OCI-LY1 (cell line): ENCODE data around the gene PVRIG.
"Not testable (repeated sequence)": the region's sequence is repeated elsewhere in the genome, so short reads cannot be mapped to it uniquely, and the experiment has no call there.

Experiments used
- H2AFZ ChIP-seq: fragments of 200-600 bp; sonication (generic), shearing (Covaris generic); 2 replicates; pipeline ENCODE4 v1.6.0; 2014; ENCODE audit warnings: antibody characterized with exemption, mild to moderate bottlenecking, low read length
- H3F3A ChIP-seq: fragments of 200-600 bp; sonication (generic), shearing (Covaris generic); 2 replicates; pipeline ENCODE4 v1.6.0; 2014; ENCODE audit warnings: mild to moderate bottlenecking, antibody characterized with exemption, low read length, moderate library complexity; ENCODE audit not compliant: insufficient read depth
- H3K27ac ChIP-seq: fragments of 200-600 bp; sonication (generic); 2 replicates; pipeline ENCODE4 v1.5.1; 2014; ENCODE audit warnings: low read length, mixed run types, mild to moderate bottlenecking, low read depth; ENCODE audit not compliant: poor library complexity, severe bottlenecking
- H3K27me3 ChIP-seq: fragments of 200-600 bp; sonication (generic); 2 replicates; pipeline ENCODE4 v1.6.0; 2014; ENCODE audit warnings: antibody characterized with exemption, mild to moderate bottlenecking, low read length, moderate library complexity; ENCODE audit not compliant: insufficient read depth
- H3K36me3 ChIP-seq: fragments of 200-600 bp; sonication (generic); 2 replicates; pipeline ENCODE4 v1.6.1; 2014; ENCODE audit warnings: mild to moderate bottlenecking, antibody characterized with exemption, low read length, moderate library complexity, mixed read lengths; ENCODE audit not compliant: insufficient read depth
- H3K4me1 ChIP-seq: fragments of 200-600 bp; sonication (generic); 2 replicates; pipeline ENCODE4 v1.5.1; 2014; ENCODE audit warnings: mild to moderate bottlenecking, low read length, moderate library complexity; ENCODE audit not compliant: insufficient read depth, severe bottlenecking
- H3K4me2 ChIP-seq: fragments of 200-600 bp; sonication (generic), shearing (Covaris generic); 2 replicates; pipeline ENCODE4 v1.6.1; 2014; ENCODE audit warnings: low read length
- H3K4me3 ChIP-seq: fragments of 200-600 bp; sonication (generic); 2 replicates; pipeline ENCODE4 v1.5.1; 2014; ENCODE audit warnings: low read length, low read depth, mild to moderate bottlenecking, mixed read lengths; ENCODE audit not compliant: poor library complexity, severe bottlenecking
- H3K79me2 ChIP-seq: fragments of 200-600 bp; shearing (Covaris generic); 2 replicates; pipeline ENCODE4 v1.6.1; 2016; ENCODE audit warnings: mixed run types, low read length, mixed read lengths; ENCODE audit not compliant: insufficient read depth
- H3K9ac ChIP-seq: fragments of 200-600 bp; sonication (generic), shearing (Covaris generic); 2 replicates; pipeline ENCODE4 v1.6.1; 2014; ENCODE audit warnings: mild to moderate bottlenecking, low read length, mixed read lengths
- H3K9me2 ChIP-seq: fragments of 200-600 bp; sonication (generic), shearing (Covaris generic); 2 replicates; pipeline ENCODE4 v1.6.1; 2014; ENCODE audit warnings: low read depth, mild to moderate bottlenecking, low read length, mixed read lengths
- H3K9me3 ChIP-seq: fragments of 200-600 bp; shearing (Covaris generic); 2 replicates; pipeline ENCODE4 v1.6.1; 2014; ENCODE audit warnings: low read length, mixed read lengths
- H4K20me1 ChIP-seq: fragments of 200-600 bp; sonication (generic), shearing (Covaris generic); 2 replicates; pipeline ENCODE4 v1.6.0; 2016; ENCODE audit warnings: mild to moderate bottlenecking, low read length; ENCODE audit not compliant: insufficient read depth
- EZH2 ChIP-seq: fragments of 200-600 bp; sonication (generic), shearing (Covaris generic); IDR thresholded peaks from 2 replicates; pipeline ENCODE4 v1.8.0; 2017; ENCODE audit warnings: borderline replicate concordance, mixed run types, mild to moderate bottlenecking, antibody characterized with exemption, low read length, moderate library complexity, mixed read lengths
- TF ChIP-seq, protein P1 (sequence below): fragments of 200-600 bp; sonication (generic), shearing (Covaris generic); IDR thresholded peaks from 2 replicates; pipeline ENCODE4 v1.5.1; 2017; ENCODE audit warnings: mild to moderate bottlenecking, antibody characterized with exemption, low read length, moderate library complexity, mixed read lengths

PVRIG gene

DNA sequence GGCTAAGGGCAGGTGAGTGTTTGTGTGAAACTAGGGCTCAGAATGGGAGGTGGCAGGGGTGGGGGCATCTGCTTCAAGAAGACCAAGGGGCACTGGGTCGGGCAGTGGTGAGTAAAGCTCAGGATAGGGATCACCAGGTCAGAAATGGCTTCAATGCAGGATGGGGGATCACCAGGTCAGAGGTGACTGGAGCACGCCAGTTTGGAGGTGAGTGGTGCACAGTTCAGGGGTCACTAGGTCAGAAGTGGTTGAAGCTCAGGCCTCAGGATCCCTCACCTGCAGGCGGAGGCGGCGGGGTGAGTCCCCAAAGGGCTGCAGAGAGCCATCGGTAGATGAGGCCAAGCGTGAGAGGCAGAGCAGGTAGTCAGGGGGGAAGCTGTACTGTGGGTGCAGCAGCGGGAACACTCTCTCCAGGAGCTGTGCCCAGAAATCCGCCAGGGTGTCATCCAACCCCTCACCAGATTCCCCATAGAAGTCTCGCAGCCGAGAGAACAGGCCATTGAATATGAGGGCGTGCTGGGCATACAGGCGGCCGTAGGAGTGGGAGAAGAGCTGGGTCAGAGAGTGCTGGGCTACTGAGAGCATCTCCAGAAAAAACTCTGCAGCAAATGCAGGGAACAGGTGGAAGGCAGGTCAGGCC lies 44.3 kb upstream of the PVRIG start:
- H3F3A ChIP-seq = no peaks in the 10 kb centered on the region; the same call in 1 of the 2 replicates
- no peak overlapping the region for H2AFZ ChIP-seq
- no peak overlapping the region for H3K9ac ChIP-seq
- no peak for TF ChIP-seq EZH2
- TF ChIP-seq, protein P1, sequence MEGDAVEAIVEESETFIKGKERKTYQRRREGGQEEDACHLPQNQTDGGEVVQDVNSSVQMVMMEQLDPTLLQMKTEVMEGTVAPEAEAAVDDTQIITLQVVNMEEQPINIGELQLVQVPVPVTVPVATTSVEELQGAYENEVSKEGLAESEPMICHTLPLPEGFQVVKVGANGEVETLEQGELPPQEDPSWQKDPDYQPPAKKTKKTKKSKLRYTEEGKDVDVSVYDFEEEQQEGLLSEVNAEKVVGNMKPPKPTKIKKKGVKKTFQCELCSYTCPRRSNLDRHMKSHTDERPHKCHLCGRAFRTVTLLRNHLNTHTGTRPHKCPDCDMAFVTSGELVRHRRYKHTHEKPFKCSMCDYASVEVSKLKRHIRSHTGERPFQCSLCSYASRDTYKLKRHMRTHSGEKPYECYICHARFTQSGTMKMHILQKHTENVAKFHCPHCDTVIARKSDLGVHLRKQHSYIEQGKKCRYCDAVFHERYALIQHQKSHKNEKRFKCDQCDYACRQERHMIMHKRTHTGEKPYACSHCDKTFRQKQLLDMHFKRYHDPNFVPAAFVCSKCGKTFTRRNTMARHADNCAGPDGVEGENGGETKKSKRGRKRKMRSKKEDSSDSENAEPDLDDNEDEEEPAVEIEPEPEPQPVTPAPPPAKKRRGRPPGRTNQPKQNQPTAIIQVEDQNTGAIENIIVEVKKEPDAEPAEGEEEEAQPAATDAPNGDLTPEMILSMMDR = no peak
- no peak overlapping the region for H3K4me3 ChIP-seq
- no peaks in the 10 kb centered on the region; the same call in 1 of the 2 replicates for H3K36me3 ChIP-seq
- H4K20me1 ChIP-seq = no peaks in the 10 kb centered on the region
- H3K79me2 ChIP-seq = no peaks in the 10 kb centered on the region
- no peak overlapping the region for H3K27ac ChIP-seq
- H3K4me2 ChIP-seq = no peak overlapping the region
- peaks cover 7% of the 10 kb centered on the region for H3K27me3 ChIP-seq
- no peaks in the 10 kb centered on the region for H3K9me2 ChIP-seq
- no peaks in the 10 kb centered on the region for H3K9me3 ChIP-seq
- peaks cover 30% of the 10 kb centered on the region for H3K4me1 ChIP-seq

DNA sequence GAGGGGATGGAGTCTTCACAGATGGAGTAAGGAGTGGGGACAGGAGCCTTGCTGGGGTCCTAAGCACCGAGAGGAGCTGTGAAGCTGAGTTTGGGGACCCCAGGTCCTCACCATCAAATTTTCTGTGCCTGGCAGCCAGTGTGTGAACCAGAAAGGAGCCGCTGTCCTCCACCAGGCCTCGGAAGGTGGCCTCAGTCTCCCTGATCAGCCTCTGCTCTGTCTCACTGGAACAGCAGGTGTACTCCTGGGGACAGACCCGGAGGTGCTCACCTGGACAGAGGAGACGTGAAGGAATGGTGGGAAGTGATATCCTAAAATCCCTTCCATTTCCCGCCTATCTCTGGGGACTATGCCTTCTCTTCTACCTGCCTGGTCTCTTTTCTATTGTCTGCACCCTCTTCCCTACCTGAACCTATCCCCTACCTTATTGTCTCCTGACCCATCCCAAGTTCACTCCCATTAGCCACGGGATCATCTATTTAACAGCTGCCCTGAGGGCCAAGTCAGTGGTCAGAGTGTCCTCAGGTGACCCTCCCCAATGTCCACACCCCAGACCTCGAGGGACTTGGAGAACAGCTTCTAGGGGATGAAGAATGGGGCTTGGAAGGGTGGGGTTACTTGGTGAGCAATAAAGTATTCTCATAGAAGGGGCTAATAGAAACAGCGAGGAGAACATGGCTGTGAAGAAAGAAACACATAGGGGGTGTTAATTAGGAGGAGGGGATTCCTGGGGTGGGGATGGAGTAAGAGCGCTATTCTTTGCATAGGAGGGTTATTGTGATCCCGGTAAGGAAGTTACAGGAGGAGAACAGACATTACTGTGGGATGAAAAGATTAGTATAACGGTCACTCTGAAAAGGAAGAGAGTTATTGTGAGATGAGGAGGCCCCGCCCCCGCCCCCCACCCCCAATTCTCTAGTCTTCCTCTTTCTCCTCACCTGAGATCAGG lies 43.4 kb upstream of the PVRIG start:
- Histone ChIP-seq H3K9ac (peak overlapping the region; percentile 67), H3K9me3 (no peaks in the 10 kb centered on the region), H3K36me3 (no peaks in the 10 kb centered on the region; the same call in 1 of the 2 replicates), H3K27ac (no peak overlapping the region), H3K79me2 (no peaks in the 10 kb centered on the region), H3K4me2 (peak overlapping the region; percentile 81), H3K27me3 (no peaks in the 10 kb centered on the region), H3K9me2 (no peaks in the 10 kb centered on the region), H3K4me3 (peak overlapping the region; percentile 74), H3K4me1 (peaks cover 33% of the 10 kb centered on the region), H3F3A (no peaks in the 10 kb centered on the region; the same call in 1 of the 2 replicates), H2AFZ (no peak overlapping the region), H4K20me1 (no peaks in the 10 kb centered on the region)
- TF ChIP-seq, protein P1 = no peak
- no peak for TF ChIP-seq EZH2

DNA sequence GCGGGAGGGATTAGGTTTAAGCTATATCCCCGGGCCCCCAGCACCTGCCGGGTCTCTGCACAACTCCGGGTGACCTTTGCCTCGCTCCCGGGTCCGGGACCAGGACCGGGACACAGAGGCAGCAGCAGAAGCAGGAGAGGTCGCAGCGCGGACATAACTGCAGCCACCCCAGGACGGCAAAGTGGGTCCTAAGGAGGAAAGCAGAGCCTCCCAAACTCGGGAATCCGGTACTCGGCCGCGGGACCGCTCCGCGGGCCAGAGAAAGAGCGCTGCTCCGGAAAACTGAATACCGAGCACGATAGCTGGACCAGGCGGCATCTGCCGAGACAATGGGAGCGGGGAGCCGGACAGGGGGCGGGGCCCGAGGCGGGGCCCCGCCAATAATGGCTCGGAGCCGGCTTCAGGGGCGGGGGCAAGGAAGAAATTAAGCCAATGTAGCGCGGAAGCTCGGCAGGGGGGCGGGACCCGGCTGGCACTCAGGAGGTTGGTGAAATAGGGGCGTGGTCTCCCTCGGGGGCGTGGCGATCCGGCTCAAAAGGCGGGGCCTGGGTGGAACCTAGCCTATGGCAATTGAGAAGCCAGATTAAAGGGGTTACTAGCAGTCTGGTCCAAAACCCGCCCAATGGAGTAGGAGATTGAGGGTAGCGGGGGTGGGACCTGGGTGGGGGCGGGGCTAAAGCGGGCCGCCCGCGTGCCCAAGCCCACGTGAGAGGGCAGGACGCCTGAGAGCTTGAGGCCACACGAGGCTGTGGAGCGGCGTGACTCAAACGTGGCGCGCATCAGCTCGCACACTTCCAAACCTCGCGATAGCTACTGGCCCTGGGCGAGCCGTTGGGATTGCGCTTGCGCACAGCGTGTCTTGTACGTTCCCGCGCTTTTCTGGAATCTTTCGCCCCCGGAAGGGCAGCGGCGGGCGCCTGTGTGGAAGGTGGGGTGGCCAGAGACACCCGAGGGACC lies 42.4 kb upstream of the PVRIG start, which contains the start of the genes GPC2 and STAG3:
Gene GPC2 (minus strand): TSS at position 337 of the 957 bp plus-strand sequence. CDS start 182 bp downstream, at position 155.
Gene STAG3 (plus strand): TSS at position 874 of the 957 bp plus-strand sequence. CDS start 2,639 bp downstream, outside the sequence.
- no peak within 1 kb of the TSS for H3K27ac ChIP-seq
- H3K9me2 ChIP-seq = no peaks in the 10 kb centered on the region
- H3K9me3 ChIP-seq = no peaks in the 10 kb centered on the region
- no peaks in the 10 kb centered on the region for H3K27me3 ChIP-seq
- H4K20me1 ChIP-seq = no peaks in the 10 kb centered on the region
- H3K4me3 ChIP-seq = peak within 1 kb of the TSS; percentile 74
- TF ChIP-seq, protein P1 = no peak
- no peak for TF ChIP-seq EZH2
- H2AFZ ChIP-seq = peak within 1 kb of the TSS; percentile 42; the same call in 1 of the 2 replicates
- H3F3A ChIP-seq = no peaks in the 10 kb centered on the region; the same call in 1 of the 2 replicates
- H3K9ac ChIP-seq = peak within 1 kb of the TSS; percentile 67
- H3K79me2 ChIP-seq = no peaks in the 10 kb centered on the region
- H3K4me2 ChIP-seq = peak within 1 kb of the TSS; percentile 81
- H3K4me1 ChIP-seq = peaks cover 41% of the 10 kb centered on the region
- H3K36me3 ChIP-seq = no peaks in the 10 kb centered on the region; the same call in 1 of the 2 replicates

DNA sequence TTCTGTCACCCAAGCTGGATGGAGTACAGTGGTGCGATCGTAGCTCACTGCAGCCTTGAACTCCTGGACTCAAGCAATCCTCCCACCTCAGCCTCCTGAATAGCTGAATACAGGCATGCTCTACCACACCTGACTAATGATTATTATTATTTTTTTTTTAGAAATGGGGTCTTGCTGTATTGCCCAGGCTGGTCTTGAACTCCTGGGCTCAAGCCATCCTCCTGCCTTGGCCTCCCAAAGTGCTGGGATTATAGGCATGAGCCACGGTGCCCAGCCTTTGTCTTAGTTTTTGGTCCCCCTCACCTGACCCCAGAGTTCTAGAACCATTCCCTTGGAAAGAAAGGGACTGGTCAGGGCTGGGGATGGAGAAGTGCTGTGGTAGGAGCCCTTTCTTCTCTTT lies 39.7 kb upstream of the PVRIG start:
- H3K4me3 ChIP-seq, H3K36me3 ChIP-seq, H3K9me3 ChIP-seq, H2AFZ ChIP-seq, H3K9ac ChIP-seq, H3K9me2 ChIP-seq, H3K79me2 ChIP-seq, H3K27me3 ChIP-seq, H4K20me1 ChIP-seq, H3F3A ChIP-seq: not testable (repeated sequence)
- peak overlapping the region; percentile 5; the same call in 1 of the 2 replicates for H3K4me2 ChIP-seq
- peaks cover 50% of the 10 kb centered on the region for H3K4me1 ChIP-seq
- peak overlapping the region; percentile 59 for H3K27ac ChIP-seq
